GM18511 (cell line): ENCODE results near the gene ACOT7.
"Not testable (repeated sequence)": the region's sequence is repeated elsewhere in the genome, so short reads cannot be mapped to it uniquely, and the experiment has no call there.

Experiments
- ATAC-seq: cut with Tn5 transposase; IDR thresholded peaks from one replicate; pipeline ENCODE4 v1.9.1; 2021; ENCODE audit warnings: mild to moderate bottlenecking, moderate library complexity; ENCODE audit not compliant: unreplicated experiment

ACOT7 gene

GRCh38 chr1:6241887-6242740 lies 151.5 kb downstream of the ACOT7 start:
- no peak for ATAC-seq

GRCh38 chr1:6241107-6241886 lies 152.3 kb downstream of the ACOT7 start:
- no peak for ATAC-seq

GRCh38 chr1:6239950-6240768 lies 153.4 kb downstream of the ACOT7 start:
- ATAC-seq: no peak

GRCh38 chr1:6239213-6239752 lies 154.3 kb downstream of the ACOT7 start:
- no peak for ATAC-seq

- ATAC-seq: no peak
Measured at GRCh38 chr1:6237093-6237492, 156.5 kb downstream of the ACOT7 start.

- peak; percentile 28 for ATAC-seq
Measured at GRCh38 chr1:6235296-6235677, 158.3 kb downstream of the ACOT7 start.

- ATAC-seq: no peak
Measured at GRCh38 chr1:6234502-6235295, 158.9 kb downstream of the ACOT7 start.

GRCh38 chr1:6233376-6233775 lies 160.2 kb downstream of the ACOT7 start:
- ATAC-seq: no peak

GRCh38 chr1:6225651-6226050 lies 167.9 kb downstream of the ACOT7 start:
- ATAC-seq: no peak

GRCh38 chr1:6224718-6225117 lies 168.8 kb downstream of the ACOT7 start:
- ATAC-seq: no peak

GRCh38 chr1:6223617-6224016 lies 169.9 kb downstream of the ACOT7 start:
- no peak for ATAC-seq

- no peak for ATAC-seq
Measured at GRCh38 chr1:6222636-6223035, 170.9 kb downstream of the ACOT7 start.

GRCh38 chr1:6221210-6221784 lies 172.3 kb downstream of the ACOT7 start:
- no peak for ATAC-seq

- no peak for ATAC-seq
Measured at GRCh38 chr1:6220236-6220635, 173.3 kb downstream of the ACOT7 start.

GRCh38 chr1:6219641-6220040 lies 173.9 kb downstream of the ACOT7 start:
- not testable (repeated sequence) for ATAC-seq

- no peak for ATAC-seq
Measured at GRCh38 chr1:6218375-6219164, 175.0 kb downstream of the ACOT7 start.
